Neuronal stem cell (in vitro differentiated cells): ENCODE measurements around the gene JKAMP.
A peak's percentile ranks its signal among the peaks of the same experiment; 100 is the strongest.

Experiments
- DNase-seq: peaks from one replicate; pipeline ENCODE4 v3.0.0-alpha.2; 2013; ENCODE audit warnings: low spot score
- H2AFZ ChIP-seq: one replicate; pipeline ENCODE4 v1.6.1; 2013; ENCODE audit warnings: mild to moderate bottlenecking, low read length, inconsistent platforms
- H2AK5ac ChIP-seq: 2 replicates; pipeline ENCODE4 v1.6.1; 2013; ENCODE audit warnings: low read depth, mild to moderate bottlenecking, inconsistent platforms, low read length, moderate library complexity, mixed read lengths
- H2BK120ac ChIP-seq: 2 replicates; pipeline ENCODE4 v1.6.1; 2013; ENCODE audit warnings: low read depth, mild to moderate bottlenecking, inconsistent platforms, low read length, moderate library complexity, mixed read lengths
- H2BK12ac ChIP-seq: one replicate; pipeline ENCODE4 v1.6.1; 2013; ENCODE audit warnings: low read length, inconsistent platforms
- H2BK15ac ChIP-seq: 2 replicates; pipeline ENCODE4 v1.6.1; 2013; ENCODE audit warnings: mild to moderate bottlenecking, low read length, inconsistent platforms, mixed read lengths
- H2BK5ac ChIP-seq: one replicate; pipeline ENCODE4 v1.6.1; 2013; ENCODE audit warnings: inconsistent platforms, mild to moderate bottlenecking, low read length, moderate library complexity
- H3K14ac ChIP-seq: one replicate; pipeline ENCODE4 v1.6.1; 2013; ENCODE audit warnings: low read length, inconsistent platforms
- H3K18ac ChIP-seq: 2 replicates; pipeline ENCODE4 v1.6.1; 2013; ENCODE audit warnings: low read length, inconsistent platforms
- H3K23ac ChIP-seq: 2 replicates; pipeline ENCODE4 v1.6.1; 2013; ENCODE audit warnings: low read depth, mild to moderate bottlenecking, mixed read lengths, low read length, inconsistent platforms; ENCODE audit not compliant: poor library complexity
- H3K27ac ChIP-seq: replicated peaks from 3 replicates; pipeline ENCODE4 v1.5.1; 2013; ENCODE audit warnings: low read length, inconsistent platforms
- H3K27me3 ChIP-seq, 3 experiments: 2 replicates each; pipeline ENCODE4 v1.6.1; 2013; ENCODE audit warnings: low read length in 3 of 3, mild to moderate bottlenecking in 2 of 3, inconsistent platforms in 1 of 3, low read depth in 1 of 3, mixed read lengths in 1 of 3, moderate library complexity in 1 of 3; ENCODE audit not compliant: control insufficient read depth in 3 of 3, insufficient read depth in 3 of 3
- H3K36me3 ChIP-seq, 2 donors: replicated peaks in 1 of 2; 2 replicates each; pipeline ENCODE4 v1.6.1; 2013; ENCODE audit warnings: low read length in 2 of 2; ENCODE audit not compliant: control insufficient read depth in 2 of 2, insufficient read depth in 2 of 2
- H3K4ac ChIP-seq: 2 replicates; pipeline ENCODE4 v1.6.1; 2013; ENCODE audit warnings: inconsistent platforms, mild to moderate bottlenecking, low read length, moderate library complexity
- H3K4me1 ChIP-seq, 2 donors: 1 replicate in 1 of 2; 2 replicates in 1 of 2; pipeline ENCODE4 v1.6.1; 2013; ENCODE audit warnings: low read length in 2 of 2, low read depth in 1 of 2; ENCODE audit not compliant: control insufficient read depth in 2 of 2, insufficient read depth in 1 of 2
- H3K4me2 ChIP-seq: one replicate; pipeline ENCODE4 v1.6.1; 2013; ENCODE audit warnings: mild to moderate bottlenecking, low read length, inconsistent platforms; ENCODE audit not compliant: insufficient read depth, poor library complexity, severe bottlenecking
- H3K4me3 ChIP-seq, 2 donors: 2 replicates each; pipeline ENCODE4 v1.5.1; 2013; ENCODE audit warnings: low read length in 2 of 2, mild to moderate bottlenecking in 2 of 2, inconsistent platforms in 1 of 2, moderate library complexity in 1 of 2
- H3K79me1 ChIP-seq: one replicate; pipeline ENCODE4 v1.6.1; 2013; ENCODE audit warnings: low read depth, mild to moderate bottlenecking, inconsistent platforms, low read length, moderate library complexity
- H3K9ac ChIP-seq: one replicate; pipeline ENCODE4 v1.6.1; 2013; ENCODE audit warnings: mild to moderate bottlenecking, low read depth, low read length, inconsistent platforms; ENCODE audit not compliant: poor library complexity
- H3K9me3 ChIP-seq, 2 donors: replicated peaks in 1 of 2; 2 replicates each; pipeline versions ENCODE3 to v1.6.1; 2013; ENCODE audit warnings: low read length in 2 of 2, mild to moderate bottlenecking in 2 of 2, inconsistent platforms in 1 of 2, low read depth in 1 of 2, mixed read lengths in 1 of 2, moderate library complexity in 1 of 2; ENCODE audit not compliant: control insufficient read depth in 2 of 2, insufficient read depth in 1 of 2
- H4K8ac ChIP-seq: one replicate; pipeline ENCODE4 v1.6.1; 2013; ENCODE audit warnings: low read depth, mild to moderate bottlenecking, inconsistent platforms, low read length, moderate library complexity
- H4K91ac ChIP-seq: one replicate; pipeline ENCODE4 v1.6.1; 2013; ENCODE audit warnings: low read length, low read depth, mild to moderate bottlenecking, inconsistent platforms; ENCODE audit not compliant: poor library complexity
- WGBS, 2 donors: extraction: QIAGEN DNeasy Blood & Tissue Kit; methylation state at CpG; one replicate each; pipeline ENCODE4 v1.1.7; 2013; ENCODE audit warnings: missing lambda C conversion rate in 2 of 2, mixed read lengths in 1 of 2; ENCODE audit not compliant: insufficient read length in 2 of 2, insufficient replicate concordance in 1 of 2; ENCODE audit errors: extremely low coverage in 2 of 2; 5-methylcytosine and 5-hydroxymethylcytosine counted together

JKAMP gene

GRCh38 chr14:59461891-59462290 is 22.4 kb upstream of the JKAMP start:
- Histone ChIP-seq H3K27me3 (peaks cover 0 to 14% (median 2%) of the 10 kb centered on the region in 3 experiments), H2BK12ac (no peak overlapping the region), H3K18ac (no peak overlapping the region), H3K79me1 (no peaks in the 10 kb centered on the region), H3K9ac (no peak overlapping the region), H2BK15ac (no peak overlapping the region), H2BK120ac (no peak overlapping the region), H3K27ac (no peak overlapping the region), H2AFZ (no peak overlapping the region), H3K9me3 (peaks cover 0 to 10% of the 10 kb centered on the region in 2 donors), H3K23ac (no peak overlapping the region), H3K4me1 (peaks cover 0 to 6% of the 10 kb centered on the region in 2 donors), H3K4me3 (no peak overlapping the region), H4K91ac (no peak overlapping the region), H3K4me2 (no peak overlapping the region), H2BK5ac (no peak overlapping the region), H3K14ac (no peak overlapping the region), H4K8ac (no peak overlapping the region), H3K36me3 (peaks cover 0 to 74% of the 10 kb centered on the region in 2 donors), H2AK5ac (no peak overlapping the region), H3K4ac (no peak overlapping the region)
- DNase-seq, result no peak
- WGBS, 2 donors, result no CpG with 5 or more reads among the region's 1 CpG

GRCh38 chr14:59463787-59464485 is 20.4 kb upstream of the JKAMP start:
- no CpG with 5 or more reads among the region's 60 CpGs for WGBS, 2 donors
- H4K8ac ChIP-seq, result peak overlapping the region; percentile 78
- no peak overlapping the region for H2BK120ac ChIP-seq
- peak overlapping the region; percentile 95 for H3K4me2 ChIP-seq
- H3K27me3 ChIP-seq, result peaks cover 0 to 14% (median 2%) of the 10 kb centered on the region in 3 experiments
- H3K18ac ChIP-seq, result peak overlapping the region; percentile 92
- H3K9me3 ChIP-seq, result no peaks in the 10 kb centered on the region
- H3K23ac ChIP-seq, result peak overlapping the region; percentile 82
- H3K36me3 ChIP-seq, result peaks cover 0 to 70% of the 10 kb centered on the region in 2 donors
- no peaks in the 10 kb centered on the region for H3K79me1 ChIP-seq
- H2AFZ ChIP-seq, result no peak overlapping the region
- H3K9ac ChIP-seq, result peak overlapping the region; percentile 89
- peak overlapping the region; percentile 87 for H3K14ac ChIP-seq
- H2BK12ac ChIP-seq, result peak overlapping the region; percentile 27
- H2BK5ac ChIP-seq, result no peak overlapping the region
- peak overlapping the region; percentile 42 for H2BK15ac ChIP-seq
- peaks cover 0 to 6% of the 10 kb centered on the region in 2 donors for H3K4me1 ChIP-seq
- peak overlapping the region; percentile 61 for H2AK5ac ChIP-seq
- no peak for DNase-seq
- no peak overlapping the region for H3K4ac ChIP-seq
- no peak overlapping the region for H4K91ac ChIP-seq
- peak overlapping the region in 1 of 2 donors; percentile 85 for H3K4me3 ChIP-seq
- no peak overlapping the region for H3K27ac ChIP-seq

GRCh38 chr14:59464486-59465315 is 19.6 kb upstream of the JKAMP start:
- Histone ChIP-seq H3K27me3 (peaks cover 0 to 14% (median 2%) of the 10 kb centered on the region in 3 experiments), H2BK12ac (no peak overlapping the region), H3K4me2 (peak overlapping the region; percentile 95), H3K14ac (peak overlapping the region; percentile 87), H3K23ac (peak overlapping the region; percentile 82), H3K4me3 (peak overlapping the region in 1 of 2 donors; percentile 85), H2BK15ac (peak overlapping the region; percentile 42), H3K4me1 (peaks cover 0 to 6% of the 10 kb centered on the region in 2 donors), H3K9ac (peak overlapping the region; percentile 89), H3K79me1 (no peaks in the 10 kb centered on the region), H2AK5ac (no peak overlapping the region), H4K91ac (no peak overlapping the region), H2BK5ac (peak overlapping the region; percentile 72), H3K36me3 (peaks cover 0 to 68% of the 10 kb centered on the region in 2 donors), H3K9me3 (no peaks in the 10 kb centered on the region), H2BK120ac (no peak overlapping the region), H3K27ac (no peak overlapping the region), H4K8ac (no peak overlapping the region), H3K18ac (peak overlapping the region; percentile 92), H3K4ac (no peak overlapping the region), H2AFZ (no peak overlapping the region)
- DNase-seq, result peak; percentile 70
- WGBS, 2 donors, result no CpG with 5 or more reads among the region's 105 CpGs
